Measurements from ENCODE around the gene SLC35B4.

SLC35B4 gene

DNA sequence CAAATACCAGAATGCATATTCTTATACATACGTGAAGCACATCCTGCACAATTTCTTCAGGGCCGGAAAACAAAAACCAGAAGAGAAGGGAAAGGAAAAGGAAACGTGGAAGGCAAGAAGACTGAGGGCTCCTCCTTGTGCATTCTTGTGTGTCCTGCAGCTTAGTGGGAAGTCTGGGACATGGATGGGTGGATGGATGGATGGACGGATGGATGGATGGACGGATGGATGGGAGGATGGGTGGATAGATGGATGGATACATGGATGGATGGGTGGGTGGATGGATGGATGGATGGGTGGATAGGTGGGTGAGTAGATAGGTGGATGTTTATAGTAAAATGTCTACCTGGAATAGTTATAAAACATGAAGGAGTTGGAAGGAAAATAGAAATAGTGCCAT is 30.8 kb upstream of the SLC35B4 start:
- H3K4me3 Mint-ChIP-seq = no peak overlapping the region
- H3K9me3 Mint-ChIP-seq (ENCODE audit: low read depth) = no peaks in the 10 kb centered on the region
- H3K4me1 Mint-ChIP-seq (ENCODE audit: low read depth) = no peaks in the 10 kb centered on the region
- no peaks in the 10 kb centered on the region for H3K36me3 Mint-ChIP-seq
- peaks cover 4% of the 10 kb centered on the region for H3K27me3 Mint-ChIP-seq
- no peak overlapping the region for H3K27ac Mint-ChIP-seq

DNA sequence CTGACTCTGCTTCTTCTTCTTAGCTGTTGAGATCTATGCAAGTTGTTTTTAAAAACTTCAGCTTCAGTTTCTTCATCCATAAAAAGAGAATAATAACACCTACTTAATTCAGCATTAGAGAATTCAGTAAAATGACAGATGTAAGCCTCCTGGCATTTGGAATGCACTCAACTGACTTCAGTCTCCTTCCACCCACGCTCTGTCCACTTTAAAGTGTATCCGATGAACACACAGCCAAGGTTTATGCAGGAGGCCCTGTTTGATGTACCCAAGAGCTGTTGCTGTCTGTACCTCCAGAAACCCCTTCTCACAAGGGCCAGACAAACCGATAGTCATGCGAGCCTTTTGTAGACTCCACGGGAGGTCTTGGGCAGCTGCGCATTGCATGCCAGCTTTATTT is 27.1 kb upstream of the SLC35B4 start:
- no peaks in the 10 kb centered on the region for H3K9me3 Mint-ChIP-seq (ENCODE audit: low read depth)
- no peaks in the 10 kb centered on the region for H3K4me1 Mint-ChIP-seq (ENCODE audit: low read depth)
- H3K27me3 Mint-ChIP-seq = peaks cover 4% of the 10 kb centered on the region
- no peak overlapping the region for H3K4me3 Mint-ChIP-seq
- no peak overlapping the region for H3K27ac Mint-ChIP-seq
- H3K36me3 Mint-ChIP-seq = no peaks in the 10 kb centered on the region

DNA sequence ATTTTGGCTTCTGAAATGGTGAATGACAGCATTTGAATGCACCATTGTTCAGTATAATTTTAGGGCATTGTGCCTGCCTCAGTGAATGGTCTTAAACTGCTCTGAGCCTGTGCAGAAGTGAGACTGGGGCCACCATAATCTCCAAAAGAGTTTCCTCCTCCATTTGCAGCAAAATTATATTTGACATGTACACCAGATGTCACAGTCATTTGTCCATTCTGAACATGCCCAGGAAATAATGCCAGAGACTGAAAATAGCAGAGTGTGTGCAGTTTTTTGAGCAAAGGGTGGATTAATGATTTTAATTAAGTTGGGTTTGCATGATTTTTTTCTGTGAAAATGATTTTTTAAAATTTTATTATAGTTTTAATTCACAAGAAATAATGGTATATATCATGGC is 26.4 kb upstream of the SLC35B4 start:
- no peaks in the 10 kb centered on the region for H3K9me3 Mint-ChIP-seq (ENCODE audit: low read depth)
- H3K4me3 Mint-ChIP-seq = no peak overlapping the region
- peaks cover 4% of the 10 kb centered on the region for H3K27me3 Mint-ChIP-seq
- no peaks in the 10 kb centered on the region for H3K36me3 Mint-ChIP-seq
- H3K27ac Mint-ChIP-seq = no peak overlapping the region
- no peaks in the 10 kb centered on the region for H3K4me1 Mint-ChIP-seq (ENCODE audit: low read depth)

DNA sequence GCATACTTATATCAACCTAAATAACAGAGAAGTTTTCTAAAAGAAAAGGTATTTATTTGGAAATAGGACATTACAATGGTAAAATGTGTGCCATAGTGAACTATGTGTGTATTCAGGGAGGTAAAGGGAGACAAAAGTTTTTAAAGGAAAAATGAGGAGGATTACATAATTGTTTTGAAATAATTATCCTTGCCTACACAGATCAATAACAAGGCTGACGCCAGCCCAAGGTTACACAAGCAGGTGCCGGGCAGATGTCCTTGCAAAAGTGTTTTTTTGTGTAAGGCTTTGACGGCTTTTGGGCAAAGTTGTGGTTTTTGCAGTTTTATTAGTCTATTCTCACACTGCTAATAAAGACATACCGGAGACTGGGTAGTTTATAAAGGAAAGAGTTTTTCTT is 22.7 kb upstream of the SLC35B4 start:
- H3K36me3 Mint-ChIP-seq = no peaks in the 10 kb centered on the region

DNA sequence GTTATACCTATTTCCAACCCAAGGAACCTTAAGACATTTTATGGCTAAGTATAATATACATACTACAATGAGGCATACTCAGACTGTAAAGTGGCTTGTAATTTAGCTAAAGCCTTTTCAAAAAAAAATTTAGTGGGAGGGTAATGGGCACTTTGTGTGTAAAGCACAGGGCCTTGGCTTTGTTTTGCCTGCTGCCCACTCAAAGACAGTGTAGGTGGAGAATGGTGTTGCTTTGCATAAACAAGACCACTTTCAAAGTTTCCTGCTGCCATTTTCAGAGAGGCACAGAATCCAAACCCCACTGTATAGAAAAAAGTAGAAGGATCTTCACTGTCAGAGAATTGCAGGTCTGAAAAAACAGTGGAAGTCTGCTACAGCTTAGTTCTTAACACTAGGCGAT is 21.2 kb upstream of the SLC35B4 start:
- H3K36me3 Mint-ChIP-seq = no peaks in the 10 kb centered on the region
- no peak overlapping the region for H3K27ac Mint-ChIP-seq
- no peaks in the 10 kb centered on the region for H3K4me1 Mint-ChIP-seq (ENCODE audit: low read depth)
- H3K9me3 Mint-ChIP-seq (ENCODE audit: low read depth) = no peaks in the 10 kb centered on the region
- H3K27me3 Mint-ChIP-seq = peaks cover 3% of the 10 kb centered on the region
- no peak overlapping the region for H3K4me3 Mint-ChIP-seq

More for the DNA sequence above, 22.7 kb upstream of the SLC35B4 start:
- no peaks in the 10 kb centered on the region for H3K9me3 Mint-ChIP-seq (ENCODE audit: low read depth)
- H3K4me1 Mint-ChIP-seq (ENCODE audit: low read depth) = no peaks in the 10 kb centered on the region
- no peak overlapping the region for H3K4me3 Mint-ChIP-seq
- no peak overlapping the region for H3K27ac Mint-ChIP-seq
- H3K27me3 Mint-ChIP-seq = peaks cover 3% of the 10 kb centered on the region

DNA sequence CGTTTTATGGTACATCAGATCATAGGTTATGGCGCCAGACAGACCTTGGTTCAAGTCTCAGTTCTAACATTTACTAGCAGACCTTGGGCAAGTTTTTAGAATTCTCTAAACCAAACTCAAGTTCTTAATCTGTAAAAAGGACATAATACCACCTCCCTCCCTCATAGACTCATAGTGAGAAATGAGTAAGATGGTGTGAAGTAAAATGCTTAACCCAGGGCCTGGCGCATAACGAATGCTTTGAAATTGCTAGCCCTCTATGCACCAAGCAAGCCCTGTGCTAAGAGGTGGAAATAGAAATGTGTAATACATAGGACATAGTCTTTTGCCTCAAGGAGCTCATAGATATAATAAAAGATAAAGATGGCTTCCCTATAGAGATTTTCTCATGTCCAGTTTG is 17.7 kb upstream of the SLC35B4 start:
- no peak overlapping the region for H3K4me3 Mint-ChIP-seq
- no peaks in the 10 kb centered on the region for H3K9me3 Mint-ChIP-seq (ENCODE audit: low read depth)
- H3K27ac Mint-ChIP-seq = no peak overlapping the region
- no peaks in the 10 kb centered on the region for H3K36me3 Mint-ChIP-seq
- peaks cover 8% of the 10 kb centered on the region for H3K27me3 Mint-ChIP-seq
- H3K4me1 Mint-ChIP-seq (ENCODE audit: low read depth) = no peaks in the 10 kb centered on the region

DNA sequence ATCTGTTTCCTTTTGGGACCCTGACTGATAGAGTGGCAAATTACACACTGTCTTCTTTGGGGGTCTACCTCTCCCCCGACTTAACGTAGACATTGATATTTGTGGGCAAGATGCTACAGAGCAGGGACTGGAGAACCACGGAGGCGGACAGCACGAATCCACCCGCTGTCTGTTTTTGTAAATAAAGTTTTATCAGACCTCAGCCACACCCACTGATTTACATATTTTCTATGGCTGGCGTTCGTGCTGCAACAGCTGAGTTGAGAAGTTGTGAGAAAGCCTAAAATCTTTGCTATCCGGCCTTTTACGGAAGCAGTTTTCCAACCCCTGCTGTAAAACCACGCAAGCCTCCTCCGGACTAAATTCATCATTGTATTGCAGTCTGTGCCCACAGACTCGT is 17.2 kb upstream of the SLC35B4 start:
- no peak overlapping the region for H3K27ac Mint-ChIP-seq
- peaks cover 8% of the 10 kb centered on the region for H3K27me3 Mint-ChIP-seq
- H3K4me1 Mint-ChIP-seq (ENCODE audit: low read depth) = no peaks in the 10 kb centered on the region
- H3K36me3 Mint-ChIP-seq = no peaks in the 10 kb centered on the region
- H3K9me3 Mint-ChIP-seq (ENCODE audit: low read depth) = no peaks in the 10 kb centered on the region
- no peak overlapping the region for H3K4me3 Mint-ChIP-seq

DNA sequence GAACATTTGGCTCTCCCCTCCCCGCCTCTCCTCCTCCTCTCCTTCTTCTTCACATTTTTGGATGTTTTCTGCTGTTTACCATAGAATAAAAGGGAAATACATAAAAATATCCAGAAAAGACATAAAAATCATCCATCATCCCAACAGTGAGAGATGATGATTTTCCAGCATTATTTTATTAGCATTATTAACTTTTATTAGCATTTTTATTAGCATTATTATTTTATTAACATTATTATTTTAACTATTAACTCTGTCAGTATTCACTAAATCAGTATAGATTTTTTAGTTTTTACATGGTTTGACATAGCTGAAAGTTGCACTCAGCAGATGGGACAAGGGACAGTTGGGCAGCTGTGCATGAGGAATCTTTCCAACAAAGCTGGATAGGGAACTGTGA is 16.2 kb upstream of the SLC35B4 start:
- H3K27me3 Mint-ChIP-seq = peaks cover 8% of the 10 kb centered on the region
- no peaks in the 10 kb centered on the region for H3K9me3 Mint-ChIP-seq (ENCODE audit: low read depth)

DNA sequence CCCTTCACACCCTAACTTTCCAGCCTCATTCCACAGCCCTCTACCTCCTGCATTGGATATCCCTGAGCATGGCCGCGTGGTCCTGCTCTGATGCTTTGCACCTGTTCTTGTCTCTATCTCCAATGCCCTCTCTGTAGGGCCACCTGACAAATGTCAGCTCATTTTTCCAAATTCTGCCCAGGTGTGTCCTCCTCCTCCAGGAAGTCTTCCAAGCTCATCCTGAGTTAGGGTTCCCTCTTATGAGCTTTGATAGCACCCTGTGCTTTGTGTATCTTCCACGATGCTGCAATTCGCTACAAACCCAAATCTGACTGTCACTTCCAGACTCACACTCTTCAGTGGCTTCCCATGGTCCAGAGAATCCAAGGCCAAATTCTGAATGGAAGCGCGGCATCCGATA is 14.7 kb upstream of the SLC35B4 start:
- Mint-ChIP-seq H3K27ac (no peak overlapping the region), H3K9me3 (ENCODE audit: low read depth) (no peaks in the 10 kb centered on the region), H3K36me3 (no peaks in the 10 kb centered on the region), H3K4me1 (ENCODE audit: low read depth) (peaks cover 4% of the 10 kb centered on the region), H3K27me3 (peaks cover 8% of the 10 kb centered on the region), H3K4me3 (no peak overlapping the region)

More for the DNA sequence above, 16.2 kb upstream of the SLC35B4 start:
- H3K4me1 Mint-ChIP-seq (ENCODE audit: low read depth) = peaks cover 2% of the 10 kb centered on the region
- H3K27ac Mint-ChIP-seq = no peak overlapping the region
- H3K4me3 Mint-ChIP-seq = no peak overlapping the region
- no peaks in the 10 kb centered on the region for H3K36me3 Mint-ChIP-seq

DNA sequence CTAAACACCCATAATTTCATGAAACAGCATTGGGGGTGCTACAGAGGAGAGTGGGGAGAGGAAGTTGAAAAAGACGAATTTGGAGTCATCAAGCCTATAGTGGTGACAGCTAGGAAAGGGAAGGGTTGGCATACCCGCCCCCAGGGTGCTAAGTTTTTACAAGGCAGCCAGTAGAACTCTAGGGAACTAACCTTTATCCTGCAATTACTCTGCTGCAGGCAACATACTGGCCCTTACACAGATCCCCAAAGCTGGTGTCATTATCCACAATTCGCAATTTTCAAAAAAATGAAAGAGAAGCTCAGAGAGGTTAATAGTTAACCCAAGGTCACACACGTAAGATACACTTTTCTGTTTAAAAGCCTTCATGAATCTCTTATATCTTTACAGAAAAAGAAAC is 14.2 kb upstream of the SLC35B4 start:
- H3K27ac Mint-ChIP-seq = no peak overlapping the region
- no peak overlapping the region for H3K4me3 Mint-ChIP-seq
- H3K4me1 Mint-ChIP-seq (ENCODE audit: low read depth) = peaks cover 4% of the 10 kb centered on the region
- no peaks in the 10 kb centered on the region for H3K9me3 Mint-ChIP-seq (ENCODE audit: low read depth)
- H3K27me3 Mint-ChIP-seq = peaks cover 8% of the 10 kb centered on the region
- no peaks in the 10 kb centered on the region for H3K36me3 Mint-ChIP-seq

DNA sequence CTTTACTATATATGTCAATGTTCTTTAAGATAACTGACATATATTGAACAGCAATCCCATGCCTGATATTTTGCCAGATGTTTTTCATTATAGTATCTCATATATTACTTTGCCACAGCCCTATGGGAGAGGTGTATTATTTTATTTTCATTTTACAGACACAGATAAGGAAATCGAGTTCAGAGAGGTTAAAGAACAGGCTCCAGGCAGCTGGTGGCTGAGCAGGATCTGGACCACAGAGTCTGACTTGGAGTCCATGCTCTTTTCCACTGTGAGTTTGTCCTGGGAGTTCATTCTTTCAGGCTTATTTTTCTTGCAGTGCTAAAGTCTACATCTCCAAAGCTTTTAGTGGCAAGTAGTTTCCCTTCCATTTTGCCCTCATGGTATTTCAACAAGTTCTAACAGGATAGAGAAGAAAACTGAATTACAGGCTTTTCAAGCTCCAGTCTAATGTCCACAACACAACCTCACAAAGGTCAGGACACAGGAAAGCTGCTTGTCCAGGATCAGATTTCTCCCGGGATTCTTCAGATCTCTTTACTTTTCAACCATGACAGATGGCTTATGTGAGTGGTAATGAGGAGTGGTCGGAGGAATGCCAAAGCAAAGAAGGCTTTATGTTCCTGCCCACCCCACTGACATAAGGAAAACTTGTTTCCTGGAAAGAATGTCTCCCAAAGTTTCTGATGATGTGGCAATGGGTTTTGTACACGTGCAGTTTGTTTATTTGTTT is 13.1 kb upstream of the SLC35B4 start:
- peaks cover 6% of the 10 kb centered on the region for H3K27me3 Mint-ChIP-seq
- H3K27ac Mint-ChIP-seq = no peak overlapping the region
- no peaks in the 10 kb centered on the region for H3K36me3 Mint-ChIP-seq
- H3K4me3 Mint-ChIP-seq = no peak overlapping the region
- no peaks in the 10 kb centered on the region for H3K9me3 Mint-ChIP-seq (ENCODE audit: low read depth)
- H3K4me1 Mint-ChIP-seq (ENCODE audit: low read depth) = peaks cover 4% of the 10 kb centered on the region

DNA sequence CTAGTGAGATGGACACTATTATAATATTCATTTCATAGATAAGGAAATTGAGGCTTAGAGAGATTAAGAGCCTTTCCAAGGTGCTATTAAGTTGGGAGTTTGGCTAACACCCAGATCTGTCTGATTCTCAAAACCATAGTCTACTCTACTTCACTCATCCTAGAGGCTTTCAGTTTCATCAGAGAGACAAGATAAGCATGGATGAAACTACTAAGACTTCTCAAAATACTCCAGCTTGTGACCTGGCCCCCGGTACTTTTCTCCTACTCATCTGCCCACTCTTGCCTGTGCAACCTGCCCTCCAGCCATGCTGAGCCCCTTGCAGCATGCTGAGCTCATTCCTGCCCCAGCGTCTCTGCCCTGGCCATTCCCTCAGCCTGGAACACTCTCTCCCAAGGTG is 12.2 kb upstream of the SLC35B4 start:
- Mint-ChIP-seq H3K4me3 (no peak overlapping the region), H3K9me3 (ENCODE audit: low read depth) (no peaks in the 10 kb centered on the region), H3K36me3 (peaks cover 2% of the 10 kb centered on the region), H3K27me3 (peaks cover 9% of the 10 kb centered on the region), H3K27ac (no peak overlapping the region), H3K4me1 (ENCODE audit: low read depth) (peaks cover 4% of the 10 kb centered on the region)

DNA sequence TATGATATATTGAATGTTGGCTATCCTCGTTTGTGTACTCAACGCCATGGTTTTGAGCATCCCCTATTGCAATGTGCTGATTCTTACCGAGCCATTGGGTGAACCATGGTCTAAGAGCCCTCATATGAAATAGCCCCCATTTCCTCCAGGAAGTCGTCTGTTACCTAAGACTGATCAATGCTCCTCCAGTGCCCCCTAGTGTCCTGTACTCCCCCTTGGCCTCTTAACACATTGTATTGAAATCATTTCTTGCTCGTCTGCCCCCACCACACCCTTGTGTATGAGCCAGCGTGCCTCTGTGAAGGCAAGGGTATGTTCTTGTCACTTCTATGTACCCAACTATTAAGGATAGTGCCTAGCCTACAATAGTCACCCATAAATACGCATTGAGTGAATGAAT is 11.2 kb upstream of the SLC35B4 start:
- Mint-ChIP-seq H3K4me1 (ENCODE audit: low read depth) (peaks cover 4% of the 10 kb centered on the region), H3K27me3 (peaks cover 9% of the 10 kb centered on the region), H3K4me3 (no peak overlapping the region), H3K9me3 (ENCODE audit: low read depth) (no peaks in the 10 kb centered on the region), H3K27ac (no peak overlapping the region), H3K36me3 (peaks cover 2% of the 10 kb centered on the region)

DNA sequence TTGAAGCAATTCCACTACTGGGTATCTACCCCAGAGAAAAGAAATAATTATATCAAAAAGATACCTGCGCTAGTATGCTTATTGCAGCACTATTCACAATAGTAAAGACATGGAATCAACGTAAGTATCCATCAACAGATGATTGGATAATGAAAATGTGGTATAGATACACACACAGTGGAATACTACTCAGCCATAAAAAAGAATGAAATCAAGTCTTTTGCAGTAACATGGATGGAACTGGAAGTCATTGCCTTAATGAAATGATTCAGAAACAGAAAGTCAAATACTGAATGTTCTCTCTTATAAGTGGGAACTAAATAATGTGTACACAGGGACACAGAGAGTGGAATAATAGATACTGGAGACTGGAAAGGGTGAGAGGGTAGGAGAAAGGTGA is 7.4 kb upstream of the SLC35B4 start:
- H3K27ac Mint-ChIP-seq = no peak overlapping the region
- H3K36me3 Mint-ChIP-seq = peaks cover 2% of the 10 kb centered on the region
- peaks cover 9% of the 10 kb centered on the region for H3K27me3 Mint-ChIP-seq
- H3K9me3 Mint-ChIP-seq (ENCODE audit: low read depth) = no peaks in the 10 kb centered on the region
- H3K4me3 Mint-ChIP-seq = no peak overlapping the region
- H3K4me1 Mint-ChIP-seq (ENCODE audit: low read depth) = peaks cover 4% of the 10 kb centered on the region

DNA sequence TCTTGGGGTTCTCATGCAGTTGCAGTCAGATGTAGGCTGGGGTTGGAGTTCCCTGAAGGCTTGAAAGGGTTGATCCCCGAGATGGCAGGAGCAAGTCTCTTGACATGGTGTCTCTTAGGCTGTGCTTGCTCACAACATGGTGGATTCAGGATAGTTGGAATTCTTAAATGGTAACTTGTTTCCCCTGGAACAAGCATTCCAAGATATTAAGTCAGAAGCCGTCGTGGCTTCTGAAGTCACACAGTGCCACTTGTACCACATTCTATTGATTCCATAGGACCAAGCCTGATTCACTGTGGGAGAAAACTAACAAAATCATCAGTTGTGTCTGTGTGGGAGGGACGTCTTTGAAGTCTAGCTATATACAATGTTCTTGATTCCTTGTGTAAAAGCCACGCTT is 3.5 kb upstream of the SLC35B4 start:
- H3K36me3 Mint-ChIP-seq = peaks cover 2% of the 10 kb centered on the region
- peaks cover 17% of the 10 kb centered on the region for H3K4me1 Mint-ChIP-seq (ENCODE audit: low read depth)
- no peak overlapping the region for H3K27ac Mint-ChIP-seq
- peaks cover 8% of the 10 kb centered on the region for H3K27me3 Mint-ChIP-seq
- no peak overlapping the region for H3K4me3 Mint-ChIP-seq
- no peaks in the 10 kb centered on the region for H3K9me3 Mint-ChIP-seq (ENCODE audit: low read depth)

DNA sequence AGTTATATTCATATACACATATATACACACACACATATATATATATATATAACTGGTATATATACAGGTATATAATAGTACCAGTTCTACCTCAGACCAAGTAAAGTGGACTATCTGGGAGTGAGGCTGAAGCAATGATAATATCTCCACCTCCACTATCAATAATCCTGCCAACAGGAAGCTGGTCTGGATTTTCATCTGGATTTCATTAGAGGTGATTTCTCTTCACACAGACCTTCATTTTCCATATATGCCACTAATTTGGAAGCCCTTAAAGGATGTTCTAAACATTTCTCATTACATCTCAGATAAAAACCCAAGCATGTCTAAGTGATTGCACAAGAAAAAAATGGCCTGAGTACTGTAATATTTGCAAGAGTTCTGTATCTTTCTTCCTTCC is 1.7 kb upstream of the SLC35B4 start:
- Mint-ChIP-seq H3K4me1 (ENCODE audit: low read depth) (peaks cover 21% of the 10 kb centered on the region), H3K27ac (no peak overlapping the region), H3K27me3 (peaks cover 5% of the 10 kb centered on the region), H3K36me3 (no peaks in the 10 kb centered on the region), H3K4me3 (no peak overlapping the region), H3K9me3 (ENCODE audit: low read depth) (no peaks in the 10 kb centered on the region)
